ENCODE results near the gene TSHZ2.

The TSHZ2 gene

GRCh38 chr20:53124075-53124551 is 152.0 kb downstream of the TSHZ2 start:
- DNase-seq (ENCODE audit: extremely low read depth in 1 of 2, low read depth in 1 of 2): no peak

DNA sequence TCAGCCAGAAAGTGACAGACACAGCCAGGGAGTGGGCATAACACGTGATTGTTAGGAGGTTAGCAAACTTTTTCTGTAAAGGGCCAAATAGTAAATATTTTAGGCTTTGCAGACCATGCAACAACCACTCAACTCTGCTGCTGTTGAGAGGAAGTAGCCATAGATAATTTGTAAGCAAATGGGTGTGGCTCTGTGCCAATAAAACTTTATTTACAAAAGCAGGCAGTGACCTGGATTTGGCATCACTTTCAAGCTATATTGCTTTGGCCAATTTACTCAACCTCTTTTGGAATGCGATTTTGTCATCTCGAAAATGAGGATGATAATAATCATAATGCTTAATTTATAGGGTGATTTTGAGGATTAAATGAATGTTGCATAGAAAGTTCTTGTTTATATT is 152.6 kb downstream of the TSHZ2 start:
- no peak for DNase-seq (ENCODE audit: extremely low read depth in 1 of 2, low read depth in 1 of 2)

GRCh38 chr20:53126185-53126584 is 154.0 kb downstream of the TSHZ2 start:
- DNase-seq (ENCODE audit: extremely low read depth in 1 of 2, low read depth in 1 of 2): no peak

DNA sequence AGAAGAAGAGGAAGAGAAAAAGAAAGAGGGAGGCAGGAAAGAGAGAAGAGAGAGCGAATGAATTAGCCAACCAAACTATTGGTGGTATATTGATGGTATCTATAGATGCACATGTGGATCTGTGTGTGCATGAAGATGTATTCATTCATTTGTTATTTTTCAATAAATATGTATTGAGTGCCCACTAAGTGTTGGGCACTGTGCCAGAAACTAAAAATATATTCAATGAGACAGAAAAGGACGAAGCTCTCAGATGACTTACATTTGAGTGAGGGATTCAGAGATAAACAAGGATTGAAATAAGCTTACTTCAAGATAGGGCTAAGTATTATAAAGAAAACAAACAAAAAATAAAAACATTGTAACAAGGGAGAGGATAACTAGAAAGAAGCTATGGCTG is 154.9 kb downstream of the TSHZ2 start:
- DNase-seq (ENCODE audit: extremely low read depth in 1 of 2, low read depth in 1 of 2): no peak

GRCh38 chr20:53128004-53128403 is 155.8 kb downstream of the TSHZ2 start:
- no peak for DNase-seq (ENCODE audit: extremely low read depth in 1 of 2, low read depth in 1 of 2)

- DNase-seq (ENCODE audit: extremely low read depth in 1 of 2, low read depth in 1 of 2): no peak
Observed at GRCh38 chr20:53129563-53129962, 157.4 kb downstream of the TSHZ2 start.

- DNase-seq (ENCODE audit: extremely low read depth in 1 of 2, low read depth in 1 of 2): no peak
Observed at GRCh38 chr20:53130795-53131194, 158.6 kb downstream of the TSHZ2 start.

DNA sequence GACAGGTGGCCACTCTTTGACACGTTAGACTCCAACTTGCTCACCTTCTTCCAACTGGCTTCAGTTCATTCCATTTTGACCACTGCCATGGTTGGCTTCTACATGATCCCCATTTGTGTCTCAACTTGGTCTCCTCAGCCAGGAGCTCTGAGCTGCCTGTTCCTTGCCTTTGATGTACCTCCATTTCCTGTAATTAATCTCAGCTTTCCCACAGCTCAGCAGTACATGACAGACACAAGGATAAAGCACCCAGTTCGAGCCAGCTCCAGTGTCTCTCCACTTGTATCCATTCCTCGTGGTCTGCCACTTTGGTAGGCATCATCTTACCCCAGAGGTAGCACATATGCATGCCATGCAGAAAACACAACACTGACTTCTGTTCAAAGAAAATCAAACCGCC is 161.0 kb downstream of the TSHZ2 start:
- no peak for DNase-seq (ENCODE audit: extremely low read depth in 1 of 2, low read depth in 1 of 2)

- DNase-seq (ENCODE audit: extremely low read depth in 1 of 2, low read depth in 1 of 2): no peak
Observed at GRCh38 chr20:53133628-53134027, 161.5 kb downstream of the TSHZ2 start.

- no peak for DNase-seq (ENCODE audit: extremely low read depth in 1 of 2, low read depth in 1 of 2)
Observed at GRCh38 chr20:53136473-53136872, 164.3 kb downstream of the TSHZ2 start.

DNA sequence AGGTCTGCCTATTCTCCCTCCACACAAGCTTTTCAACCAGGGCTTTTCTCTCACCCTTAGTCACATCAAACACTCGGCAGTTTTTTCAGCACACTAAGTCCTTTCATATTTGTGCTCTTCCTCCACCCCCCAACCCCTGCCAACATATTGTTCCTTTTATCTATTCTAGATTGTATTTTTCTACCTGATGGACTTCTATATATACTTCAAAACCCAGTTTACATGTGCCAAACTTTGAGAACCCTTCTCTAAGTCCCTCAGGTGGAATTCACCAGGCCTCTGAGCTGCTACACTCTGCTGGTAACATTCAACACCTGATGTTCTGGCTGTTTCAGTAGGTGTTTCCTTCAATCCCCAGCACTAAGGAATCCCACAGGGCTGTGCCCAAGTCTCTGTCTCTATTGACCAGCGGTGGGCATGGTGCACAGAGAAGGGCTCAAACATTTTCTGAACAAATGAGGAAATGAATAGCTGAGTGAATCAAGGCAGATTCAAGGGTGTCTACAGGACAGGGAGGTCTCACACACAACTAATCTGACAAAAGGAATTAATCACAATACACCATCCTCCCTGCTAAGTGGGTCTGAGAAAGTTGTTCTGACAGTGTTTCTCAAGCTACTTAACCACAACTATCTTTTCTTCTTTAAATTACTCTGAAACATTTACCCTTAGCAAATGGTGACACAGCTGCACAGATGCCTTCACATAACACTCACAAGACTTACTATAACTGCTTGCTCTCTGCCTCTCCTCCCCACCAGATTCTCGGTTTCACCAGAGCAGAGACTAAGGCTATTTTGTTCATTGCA is 166.5 kb downstream of the TSHZ2 start:
- DNase-seq (ENCODE audit: extremely low read depth in 1 of 2, low read depth in 1 of 2): no peak

DNA sequence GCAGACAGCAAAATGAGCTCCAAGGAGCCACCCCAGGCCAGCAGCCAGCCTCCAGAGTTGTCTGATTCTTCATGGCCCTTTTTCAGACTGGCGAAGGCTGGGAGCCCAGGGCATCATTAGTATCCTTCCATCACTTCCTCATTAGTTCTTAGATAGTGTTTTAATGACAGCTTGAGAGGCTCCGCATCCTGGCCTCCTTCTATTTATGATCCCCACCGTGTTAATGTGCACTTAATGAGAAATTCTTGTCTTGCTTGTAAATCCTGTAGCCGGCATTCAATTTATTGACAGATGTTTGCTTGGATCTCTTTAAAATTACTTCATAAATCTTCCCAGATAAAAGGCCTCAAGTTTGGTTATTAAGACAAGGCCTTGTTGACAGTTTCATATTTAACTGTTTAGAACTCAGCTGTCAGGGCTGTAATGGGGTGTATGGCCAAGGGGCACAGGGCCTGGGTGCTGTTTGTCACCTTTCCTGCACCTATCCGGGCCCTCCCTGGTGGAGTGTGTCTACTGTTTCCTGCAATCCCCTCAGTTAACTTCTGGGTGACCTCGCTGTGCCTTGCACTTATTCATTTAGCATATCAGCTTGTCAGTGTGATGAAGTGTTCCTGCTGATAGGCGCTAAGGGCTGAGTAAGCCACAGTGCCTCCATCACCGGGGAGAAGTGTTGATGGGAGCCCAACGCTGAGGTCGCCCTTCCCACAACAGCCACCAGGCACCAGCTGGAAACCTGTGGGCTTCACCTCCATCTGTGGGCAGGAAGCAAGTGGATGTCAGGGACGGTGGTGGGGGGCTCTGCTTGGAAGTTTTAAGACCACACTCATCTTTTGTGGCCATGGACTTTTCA is 169.3 kb downstream of the TSHZ2 start:
- DNase-seq (ENCODE audit: extremely low read depth in 1 of 2, low read depth in 1 of 2): no peak

DNA sequence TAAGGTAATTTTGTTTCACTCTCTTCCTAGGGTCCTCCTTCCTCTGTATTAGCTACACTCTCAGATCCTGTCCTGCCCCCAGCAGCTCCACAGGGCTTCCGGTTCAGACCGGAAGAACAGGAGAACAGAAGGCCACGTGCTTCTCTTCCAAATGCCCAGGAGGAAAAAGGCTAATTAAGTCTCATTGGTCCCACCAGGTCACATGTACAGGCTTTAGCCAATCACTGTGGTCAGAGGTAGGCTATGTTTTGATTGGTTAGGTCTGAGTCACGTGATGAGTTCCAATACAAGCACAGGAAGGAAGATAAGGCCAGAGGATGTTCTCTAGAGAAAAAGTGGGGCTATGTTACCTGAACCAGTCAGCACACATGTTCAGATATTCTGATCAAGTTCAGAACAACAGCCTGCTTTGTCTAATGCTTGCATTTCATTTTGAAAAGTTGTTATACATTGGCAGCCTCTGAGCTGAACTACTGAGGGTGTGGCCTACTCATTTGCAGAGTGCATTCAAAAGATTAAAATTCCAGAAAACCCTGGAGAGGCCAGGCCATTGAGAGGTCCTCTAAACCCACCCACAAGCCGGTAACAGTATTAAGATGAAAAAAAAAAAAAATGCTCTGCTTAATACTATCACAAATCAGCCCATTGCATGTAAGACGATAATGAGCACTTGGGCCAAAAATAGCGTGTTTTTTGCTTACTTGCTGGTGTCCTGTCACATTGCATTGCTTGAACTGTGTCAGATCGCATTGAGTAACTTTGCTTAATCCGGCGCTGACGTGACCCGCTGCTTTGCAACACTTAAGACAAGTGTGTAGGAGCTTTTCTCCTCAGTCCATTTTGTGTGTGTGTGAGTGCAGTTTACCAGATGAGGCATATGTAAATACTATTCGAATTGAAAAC is 170.3 kb downstream of the TSHZ2 start:
- DNase-seq (ENCODE audit: extremely low read depth in 1 of 2, low read depth in 1 of 2): no peak

DNA sequence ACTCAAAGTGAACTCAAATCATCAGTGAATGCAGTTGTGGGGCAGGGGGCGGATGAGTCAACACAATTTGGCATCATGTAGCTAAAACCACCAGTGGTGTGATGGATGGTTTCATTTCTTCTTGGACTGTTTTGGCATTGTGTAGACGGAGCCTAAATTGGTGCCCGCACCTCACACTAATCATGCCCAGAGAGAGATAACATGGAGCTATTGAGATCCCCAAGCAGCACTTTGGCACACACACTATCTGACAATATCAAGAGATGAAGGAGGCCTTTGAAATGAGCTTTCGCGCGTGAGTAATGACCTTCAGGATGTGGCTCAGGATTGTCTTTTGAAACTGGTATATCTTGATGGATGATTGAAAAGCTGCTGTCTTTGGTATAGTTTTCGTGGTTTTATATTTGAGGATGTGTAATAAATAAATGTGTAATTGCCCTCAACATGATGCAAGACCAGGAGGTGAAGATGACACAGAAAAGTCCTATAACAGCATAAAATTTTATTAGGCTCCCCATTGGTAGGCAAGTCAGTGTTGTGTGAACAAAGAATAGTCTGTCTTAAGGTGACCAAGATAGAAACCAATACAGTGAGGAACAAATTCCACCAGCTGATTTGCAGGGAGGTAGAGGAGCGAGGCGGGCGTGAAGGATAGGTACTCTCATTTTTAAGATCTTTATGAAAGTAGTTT is 174.2 kb downstream of the TSHZ2 start:
- no peak for DNase-seq (ENCODE audit: extremely low read depth in 1 of 2, low read depth in 1 of 2)

DNA sequence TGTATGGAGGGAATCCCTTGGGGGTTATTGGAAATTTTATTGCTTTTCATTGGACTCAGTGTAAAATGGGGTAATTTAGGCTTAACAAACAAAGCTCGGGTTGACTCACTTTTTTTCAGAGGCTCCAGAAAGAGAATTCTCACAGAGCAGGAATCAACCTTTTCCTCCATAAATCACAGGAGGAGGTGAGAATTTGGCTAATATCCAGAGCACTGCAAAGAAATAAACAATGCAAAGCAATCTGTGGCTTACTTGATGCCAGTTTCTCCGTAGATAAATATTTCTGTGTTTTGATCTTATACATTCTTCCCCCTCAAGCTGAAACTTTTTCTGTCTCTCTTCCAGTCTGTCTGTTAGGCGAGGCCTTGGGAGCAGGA is 176.6 kb downstream of the TSHZ2 start:
- DNase-seq (ENCODE audit: extremely low read depth in 1 of 2, low read depth in 1 of 2): no peak

GRCh38 chr20:53149148-53149889 is 177.2 kb downstream of the TSHZ2 start:
- no peak for DNase-seq (ENCODE audit: extremely low read depth in 1 of 2, low read depth in 1 of 2)

- DNase-seq (ENCODE audit: extremely low read depth in 1 of 2, low read depth in 1 of 2): no peak
Observed at GRCh38 chr20:53149890-53150205, 177.7 kb downstream of the TSHZ2 start.

- DNase-seq (ENCODE audit: extremely low read depth in 1 of 2, low read depth in 1 of 2): no peak
Observed at GRCh38 chr20:53150532-53150931, 178.4 kb downstream of the TSHZ2 start.

- no peak for DNase-seq (ENCODE audit: extremely low read depth in 1 of 2, low read depth in 1 of 2)
Observed at GRCh38 chr20:53152228-53152627, 180.1 kb downstream of the TSHZ2 start.

GRCh38 chr20:53154540-53154939 is 182.4 kb downstream of the TSHZ2 start:
- no peak for DNase-seq (ENCODE audit: extremely low read depth in 1 of 2, low read depth in 1 of 2)
